GM10847 (cell line): ENCODE data around the gene EOLA2.

ENCODE experiments used
- POLR2A ChIP-seq: IDR thresholded peaks from 2 replicates; pipeline ENCODE4 v1.6.1; 2011; ENCODE audit not compliant: insufficient read length; ENCODE audit errors: extremely low read depth

The EOLA2 gene

GRCh38 chrX:149916745-149917392 lies 21.4 kb downstream of the EOLA2 start:
- no peak for TF ChIP-seq POLR2A

GRCh38 chrX:149910178-149910695 lies 28.1 kb downstream of the EOLA2 start:
- TF ChIP-seq POLR2A: no peak

GRCh38 chrX:149909324-149910177 lies 28.7 kb downstream of the EOLA2 start:
- TF ChIP-seq POLR2A: no peak

- no peak for TF ChIP-seq POLR2A
These were observed 29.6 kb downstream of the EOLA2 start for GRCh38 chrX:149908727-149909126.

DNA sequence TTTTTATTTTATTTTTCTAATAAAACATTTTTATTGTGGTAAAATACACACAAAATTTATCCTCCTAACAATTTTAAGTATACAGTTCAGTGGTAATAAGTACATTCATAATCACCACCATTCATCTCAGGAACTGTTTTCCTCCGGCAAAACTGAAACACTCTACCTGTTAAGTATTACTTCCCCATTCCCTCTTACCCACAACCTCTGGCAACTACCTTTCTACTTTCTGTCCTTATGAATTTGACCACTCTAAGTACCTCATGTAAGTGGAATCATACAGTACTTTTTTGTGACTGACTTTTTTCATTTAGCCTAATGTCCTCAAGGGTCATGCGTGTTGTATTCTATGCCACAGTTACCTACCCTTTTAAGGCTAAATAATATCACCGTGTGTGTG lies 30.0 kb downstream of the EOLA2 start:
- TF ChIP-seq POLR2A: no peak

DNA sequence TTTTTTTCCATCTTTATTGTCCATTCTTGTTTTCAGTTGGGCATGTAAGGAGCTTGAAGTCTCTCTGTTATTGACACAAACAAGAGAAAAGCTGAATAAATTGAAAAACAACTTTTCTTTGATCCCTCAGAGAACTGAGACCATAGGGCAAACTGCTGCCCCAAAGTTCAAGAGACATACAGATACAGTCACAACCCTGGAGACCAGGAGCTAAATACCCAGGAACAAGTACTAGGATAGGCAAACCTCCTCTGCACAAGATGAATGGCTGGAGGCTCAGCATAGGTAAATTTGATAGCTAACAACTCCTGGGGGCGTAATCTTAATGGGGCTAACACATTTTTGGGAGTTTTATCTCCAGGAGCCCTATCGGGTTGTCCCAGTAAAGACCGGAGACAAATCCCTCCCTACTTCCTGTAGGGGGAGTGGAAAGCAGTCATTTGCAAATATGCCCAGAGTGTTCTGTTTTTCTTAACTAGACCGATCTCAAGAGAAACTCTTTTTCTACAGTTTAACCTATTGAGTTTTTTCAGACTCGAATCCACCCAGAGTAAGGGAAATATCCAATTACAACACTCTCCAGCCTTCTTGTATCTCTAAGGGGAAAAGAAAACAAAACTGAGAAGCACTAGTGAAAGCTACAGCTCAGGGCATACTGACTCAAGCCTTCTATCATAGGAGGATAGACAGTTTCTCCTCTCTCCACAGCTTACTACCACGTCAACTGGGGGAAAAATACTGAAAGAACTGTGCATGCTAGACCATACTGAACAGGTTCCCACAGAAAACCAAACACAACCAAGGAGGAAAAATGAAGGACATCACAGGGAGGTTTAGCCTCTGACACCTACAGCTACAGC lies 34.2 kb downstream of the EOLA2 start:
- TF ChIP-seq POLR2A: no peak

- TF ChIP-seq POLR2A: no peak
These were observed 39.7 kb downstream of the EOLA2 start for GRCh38 chrX:149898554-149898953.
